Activated T-helper 1 cell treated with anti-CD3 and anti-CD28 coated beads, Interleukin-12 subunit alpha, Interleukin-12 subunit beta, Interleukin-2, Interleukin-4 antibody, amounts not matched to agents 30 ng/mL and 10 ng/mL and 1 ng/mL, durations not matched to agents 14 hours and 24 hours and 36 hours (primary cell): ENCODE data around the gene WDR4. TPM values are rescaled to one million over a fixed set of nuclear protein-coding genes. Genes with fewer than 3 reads are reported as not detected.
A peak's percentile ranks its signal among the peaks of the same experiment; 100 is the strongest.
"Not testable (repeated sequence)": the region's sequence is repeated elsewhere in the genome, so short reads cannot be mapped to it uniquely, and the experiment has no call there.

Experiments used
- DNase-seq: peaks from one replicate; pipeline ENCODE4 v3.0.0; 2021; ENCODE audit warnings: low spot score
- H3K27ac Mint-ChIP-seq: one replicate; pipeline ENCODE4 v1.8.0; 2021; ENCODE audit warnings: mild to moderate bottlenecking, mixed read lengths
- H3K27me3 Mint-ChIP-seq: one replicate; pipeline ENCODE4 v1.8.0; 2022; ENCODE audit warnings: mild to moderate bottlenecking, moderate library complexity, mixed read lengths; ENCODE audit not compliant: insufficient read depth
- H3K36me3 Mint-ChIP-seq: one replicate; pipeline ENCODE4 v1.8.0; 2021; ENCODE audit warnings: low read depth, mixed read lengths
- H3K4me1 Mint-ChIP-seq: one replicate; pipeline ENCODE4 v1.8.0; 2021; ENCODE audit warnings: low read depth, mixed read lengths
- H3K4me3 Mint-ChIP-seq: one replicate; pipeline ENCODE4 v1.8.0; 2021; ENCODE audit warnings: mild to moderate bottlenecking, moderate library complexity, mixed read lengths
- H3K9me3 Mint-ChIP-seq: one replicate; pipeline ENCODE4 v1.8.0; 2021; ENCODE audit warnings: mixed read lengths
- intact Hi-C: fragments of 100-400 bp; cut with micrococcal nuclease; formaldehyde crosslinking; loops from one replicate; pipeline ENCODE4 v1.15.1; 2024
- total RNA-seq: library from RNA; stranded (reverse); gene quantifications from 2 replicates; pipeline ENCODE4 v1.2.3, GENCODE V29; 2022

WDR4 gene
- total RNA-seq, 1 donor from 2014 or later, result 73.2 TPM

- Mint-ChIP-seq H3K36me3 (peaks cover 37% of the 10 kb centered on the region), H3K4me1 (no peaks in the 10 kb centered on the region)
Observed at GRCh38 chr21:42905195-42905594, 25.9 kb upstream of the WDR4 start.

GRCh38 chr21:42903817-42904216, 24.5 kb upstream of the WDR4 start:
- Mint-ChIP-seq H3K27me3 (no peaks in the 10 kb centered on the region), H3K27ac (no peak overlapping the region), H3K4me1 (no peaks in the 10 kb centered on the region), H3K36me3 (peaks cover 35% of the 10 kb centered on the region), H3K4me3 (no peak overlapping the region), H3K9me3 (no peaks in the 10 kb centered on the region)
- intact Hi-C loops, result no loop called here
- DNase-seq, result no peak

More at GRCh38 chr21:42905195-42905594, 25.9 kb upstream of the WDR4 start:
- no peak for DNase-seq
- Mint-ChIP-seq H3K27me3 (no peaks in the 10 kb centered on the region), H3K27ac (no peak overlapping the region), H3K4me3 (no peak overlapping the region), H3K9me3 (no peaks in the 10 kb centered on the region)
- intact Hi-C loops, result no loop called here

- peaks cover 36% of the 10 kb centered on the region for H3K36me3 Mint-ChIP-seq
- no peaks in the 10 kb centered on the region for H3K4me1 Mint-ChIP-seq
- DNase-seq, result no peak
- H3K9me3 Mint-ChIP-seq, result no peaks in the 10 kb centered on the region
- H3K27me3 Mint-ChIP-seq, result no peaks in the 10 kb centered on the region
- no peak overlapping the region for H3K27ac Mint-ChIP-seq
- intact Hi-C loops, result no loop called here
- no peak overlapping the region for H3K4me3 Mint-ChIP-seq
Observed at GRCh38 chr21:42900446-42900845, 21.1 kb upstream of the WDR4 start.

- intact Hi-C loops, result loop anchor here (1.0 to 10.0 kb wide), 5 partner anchors 14 to 888 kb away; partner anchors contain the start of genes PKNOX1, RSPH1 and WDR4
- H3K4me1 Mint-ChIP-seq, result peaks cover 12% of the 10 kb centered on the region
- H3K27ac Mint-ChIP-seq, result peak within 1 kb of the TSS; percentile 91
- no peaks in the 10 kb centered on the region for H3K9me3 Mint-ChIP-seq
- peak; percentile 99 for DNase-seq
- H3K36me3 Mint-ChIP-seq, result peaks cover 10% of the 10 kb centered on the region
- peak within 1 kb of the TSS; percentile 89 for H3K4me3 Mint-ChIP-seq
- no peaks in the 10 kb centered on the region for H3K27me3 Mint-ChIP-seq
Observed at GRCh38 chr21:42892931-42893755, 13.8 kb upstream of the WDR4 start, which contains the start of gene NDUFV3. Gene NDUFV3 (plus strand): TSS chr21:42893309. CDS start chr21:42893334, 25 bp downstream.

GRCh38 chr21:42892582-42892930, 13.2 kb upstream of the WDR4 start:
- no peaks in the 10 kb centered on the region for H3K9me3 Mint-ChIP-seq
- H3K27ac Mint-ChIP-seq, result peak overlapping the region; percentile 91
- H3K36me3 Mint-ChIP-seq, result peaks cover 8% of the 10 kb centered on the region
- H3K4me3 Mint-ChIP-seq, result peak overlapping the region; percentile 87
- H3K27me3 Mint-ChIP-seq, result no peaks in the 10 kb centered on the region
- intact Hi-C loops, result loop anchor here (5.0 to 10.0 kb wide), 2 partner anchors 395 to 888 kb away; partner anchors contain the start of gene RSPH1
- peaks cover 12% of the 10 kb centered on the region for H3K4me1 Mint-ChIP-seq
- DNase-seq, result no peak

- no peaks in the 10 kb centered on the region for H3K36me3 Mint-ChIP-seq
Observed at GRCh38 chr21:42887326-42887725, 8.0 kb upstream of the WDR4 start.

GRCh38 chr21:42883921-42884320, 4.6 kb upstream of the WDR4 start:
- no peak overlapping the region for H3K4me3 Mint-ChIP-seq
- no peak overlapping the region for H3K27ac Mint-ChIP-seq
- intact Hi-C loops, result no loop called here
- DNase-seq, result no peak
- peaks cover 17% of the 10 kb centered on the region for H3K4me1 Mint-ChIP-seq
- H3K36me3 Mint-ChIP-seq, result peaks cover 4% of the 10 kb centered on the region
- no peaks in the 10 kb centered on the region for H3K27me3 Mint-ChIP-seq
- H3K9me3 Mint-ChIP-seq, result no peaks in the 10 kb centered on the region

More at GRCh38 chr21:42887326-42887725, 8.0 kb upstream of the WDR4 start:
- peaks cover 2% of the 10 kb centered on the region for H3K4me1 Mint-ChIP-seq
- H3K27ac Mint-ChIP-seq, result no peak overlapping the region
- intact Hi-C loops, result no loop called here
- no peaks in the 10 kb centered on the region for H3K9me3 Mint-ChIP-seq
- no peaks in the 10 kb centered on the region for H3K27me3 Mint-ChIP-seq
- no peak overlapping the region for H3K4me3 Mint-ChIP-seq
- no peak for DNase-seq

GRCh38 chr21:42880352-42880751, 1.0 kb upstream of the WDR4 start:
- no peaks in the 10 kb centered on the region for H3K27me3 Mint-ChIP-seq

GRCh38 chr21:42878678-42878992, 704 bp downstream of the WDR4 start:
- H3K27ac Mint-ChIP-seq, result peak overlapping the region; percentile 98
- peaks cover 27% of the 10 kb centered on the region for H3K4me1 Mint-ChIP-seq
- peaks cover 30% of the 10 kb centered on the region for H3K36me3 Mint-ChIP-seq
- H3K4me3 Mint-ChIP-seq, result peak overlapping the region; percentile 98
- no peak for DNase-seq
- intact Hi-C loops, result loop anchor here (2.0 kb wide), 1 partner anchor 46 kb away; no protein-coding TSS in a partner anchor
- H3K9me3 Mint-ChIP-seq, result no peaks in the 10 kb centered on the region
- H3K27me3 Mint-ChIP-seq, result no peaks in the 10 kb centered on the region

More at GRCh38 chr21:42880352-42880751, 1.0 kb upstream of the WDR4 start:
- Mint-ChIP-seq H3K27ac (peak overlapping the region; percentile 98), H3K4me1 (peaks cover 26% of the 10 kb centered on the region), H3K9me3 (no peaks in the 10 kb centered on the region), H3K4me3 (peak overlapping the region; percentile 98), H3K36me3 (peaks cover 16% of the 10 kb centered on the region)
- intact Hi-C loops, result no loop called here
- DNase-seq, result no peak

- H3K27me3 Mint-ChIP-seq, H3K27ac Mint-ChIP-seq, DNase-seq, H3K4me3 Mint-ChIP-seq, H3K9me3 Mint-ChIP-seq, intact Hi-C loops: not testable (repeated sequence)
- Mint-ChIP-seq H3K4me1 (peaks cover 35% of the 10 kb centered on the region), H3K36me3 (peaks cover 49% of the 10 kb centered on the region)
Observed at GRCh38 chr21:42875811-42876210, 3.5 kb downstream of the WDR4 start.

- Mint-ChIP-seq H3K36me3 (peaks cover 52% of the 10 kb centered on the region), H3K27ac (no peak overlapping the region), H3K4me3 (no peak overlapping the region), H3K27me3 (no peaks in the 10 kb centered on the region), H3K4me1 (peaks cover 13% of the 10 kb centered on the region), H3K9me3 (no peaks in the 10 kb centered on the region)
- DNase-seq, result no peak
- intact Hi-C loops, result no loop called here
Observed at GRCh38 chr21:42873096-42873495, 6.2 kb downstream of the WDR4 start.

GRCh38 chr21:42868196-42868595, 11.1 kb downstream of the WDR4 start:
- Mint-ChIP-seq H3K9me3 (no peaks in the 10 kb centered on the region), H3K36me3 (peaks cover 49% of the 10 kb centered on the region), H3K27ac (no peak overlapping the region), H3K27me3 (no peaks in the 10 kb centered on the region), H3K4me1 (peaks cover 14% of the 10 kb centered on the region), H3K4me3 (no peak overlapping the region)
- no peak for DNase-seq
- intact Hi-C loops, result no loop called here

- Mint-ChIP-seq H3K27me3 (no peaks in the 10 kb centered on the region), H3K4me3 (no peak overlapping the region), H3K9me3 (no peaks in the 10 kb centered on the region), H3K4me1 (peaks cover 9% of the 10 kb centered on the region), H3K36me3 (peaks cover 43% of the 10 kb centered on the region), H3K27ac (no peak overlapping the region)
- intact Hi-C loops, result no loop called here
- no peak for DNase-seq
Observed at GRCh38 chr21:42865776-42866160, 13.6 kb downstream of the WDR4 start.
